TTC549 (cell line): ENCODE measurements around the gene CACNG3.

ENCODE experiments used
- FAIRE-seq: peaks from 2 replicates; lab custom pipeline; 2012; peaks lifted over from hg19 to GRCh38; lab: Jason Lieb, UNC

Gene CACNG3

DNA sequence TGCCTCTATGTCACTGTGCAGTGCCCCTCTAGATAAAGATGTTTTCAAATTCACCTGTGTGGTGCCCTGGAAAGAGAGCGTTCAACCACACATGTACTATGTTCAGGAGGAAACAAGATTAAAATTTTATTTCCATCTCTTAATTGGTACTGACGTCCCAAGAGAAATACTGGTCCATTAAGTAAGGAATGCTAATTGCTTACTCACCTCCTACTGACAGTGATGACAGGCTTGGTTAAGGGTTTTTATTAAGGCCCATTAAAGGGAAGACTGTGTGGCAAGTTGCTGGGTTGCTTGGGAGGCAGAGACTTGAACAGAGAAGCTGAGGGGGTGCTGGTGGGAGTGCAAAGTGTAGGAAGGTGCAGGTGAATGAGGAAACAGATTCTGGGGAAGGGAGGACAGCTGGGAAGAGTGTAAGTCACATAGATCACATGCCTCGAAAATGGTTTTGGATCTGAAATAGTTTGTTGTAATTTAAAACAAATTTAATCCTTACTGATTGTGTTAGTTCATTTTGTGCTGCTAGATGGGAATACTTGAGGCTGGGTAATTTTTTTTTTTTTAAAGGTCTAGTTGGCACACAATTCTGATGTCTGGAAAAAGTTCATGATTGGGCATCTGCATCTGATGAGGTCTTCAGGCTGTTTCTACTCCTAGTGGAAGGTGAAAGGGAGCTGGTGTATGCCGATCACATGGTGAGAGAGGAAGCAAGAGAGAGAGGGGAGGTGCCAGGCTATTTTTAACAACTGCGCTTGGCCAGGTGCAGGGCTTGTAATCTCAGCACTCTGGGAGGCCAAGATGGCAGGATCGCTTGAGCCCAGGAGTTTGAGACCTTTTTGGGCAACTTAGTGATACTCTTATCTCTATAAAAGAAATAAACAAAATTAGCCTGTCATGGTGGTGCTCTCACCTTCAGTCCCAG, 140.5 kb downstream of the CACNG3 start:
- no peak for FAIRE-seq

DNA sequence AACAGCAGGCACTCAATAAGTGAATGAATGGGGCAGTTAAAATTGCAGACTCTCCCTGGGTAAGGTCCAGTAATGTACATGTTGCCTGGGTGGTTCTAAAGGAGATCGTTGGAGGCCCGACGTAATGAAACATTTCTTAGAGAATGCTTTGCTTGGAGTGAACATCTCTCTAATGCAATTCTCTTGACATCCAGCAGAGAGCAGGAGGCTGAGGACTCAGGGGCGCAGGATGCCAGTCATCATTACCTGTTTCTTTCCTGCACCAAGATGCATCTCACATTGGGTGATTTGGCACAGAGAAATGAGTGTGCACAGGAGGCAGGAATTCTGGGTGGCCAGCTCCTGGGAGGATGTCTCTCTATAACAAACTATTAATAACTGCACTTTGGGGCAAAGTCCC, 152.9 kb downstream of the CACNG3 start:
- no peak for FAIRE-seq
